Keratinocyte (primary cell): ENCODE data around the gene GLDN.

ENCODE experiments used
- CTCF ChIP-seq, 3 experiments: IDR thresholded peaks in 1 of 3; conservative IDR thresholded peaks in 1 of 3; optimal IDR thresholded peaks in 1 of 3; 2 replicates in 2 of 3; 3 replicates in 1 of 3; pipeline versions ENCODE3 to v1.5.1; 2011; ENCODE audit warnings: low read length in 3 of 3, mild to moderate bottlenecking in 3 of 3, moderate library complexity in 2 of 3, control low read depth in 1 of 3, inconsistent platforms in 1 of 3; ENCODE audit not compliant: insufficient read depth in 2 of 3; ENCODE audit errors: extremely low read depth in 1 of 3
- EZH2 ChIP-seq: IDR thresholded peaks from one replicate; pipeline ENCODE4 v1.6.1; 2012; ENCODE audit warnings: inconsistent platforms, mild to moderate bottlenecking, low read length, moderate library complexity

GRCh38 chr15:51444112-51444511 lies 102.7 kb downstream of the GLDN start:
- TF ChIP-seq EZH2 (no peak), CTCF (optimal IDR thresholded peaks at IDR 0.05 in 1 of 3, IDR thresholded peaks at IDR 0.05 in 1 of 3, conservative IDR thresholded peaks at IDR 0.05 in 1 of 3; ENCODE audit: extremely low read depth in 1 of 3, insufficient read depth in 2 of 3, low read length in 3 of 3) (no peak)
